Tibial artery (tissue), 4 donors: ENCODE measurements around the gene BZW1.

Experiments used
- DNase-seq, 2 donors: peaks; one replicate each; pipeline ENCODE4 v3.0.0-alpha.2; 2019
- H3K27ac ChIP-seq, 2 donors: fragments of 200-600 bp; sonication (generic) in 1 of 2; 1 replicate in 1 of 2; 2 replicates in 1 of 2; pipeline ENCODE4 v1.5.1; 2018 to 2019; ENCODE audit warnings: mild to moderate bottlenecking in 1 of 2
- H3K27me3 ChIP-seq, 2 donors: fragments of 200-600 bp; sonication (generic) in 1 of 2; one replicate each; pipeline versions ENCODE4 v1.5.1 to v1.6.0; 2016 to 2019
- H3K36me3 ChIP-seq, 3 donors: fragments of 200-600 bp; sonication (generic) in 2 of 3; one replicate each; pipeline ENCODE4 v1.5.1; 2016 to 2019; ENCODE audit warnings: mild to moderate bottlenecking in 2 of 3
- H3K4me1 ChIP-seq, 4 donors: fragments of 200-600 bp; sonication (generic) in 2 of 4; 1 replicate in 3 of 4; 2 replicates in 1 of 4; pipeline ENCODE4 v1.5.1; 2016 to 2019
- H3K4me3 ChIP-seq, 2 donors: fragments of 200-600 bp; sonication (generic) in 1 of 2; 1 replicate in 1 of 2; 2 replicates in 1 of 2; pipeline ENCODE4 v1.5.1; 2018 to 2019; ENCODE audit warnings: mild to moderate bottlenecking in 2 of 2
- H3K9me3 ChIP-seq, 3 donors: fragments of 200-600 bp; sonication (generic) in 1 of 3; one replicate each; pipeline ENCODE4 v1.5.1; 2016 to 2019
- CTCF ChIP-seq, 2 experiments: fragments of 200-600 bp in 1 of 2; fragments of 450-650 bp in 1 of 2; IDR thresholded peaks; one replicate each; pipeline ENCODE4 v1.5.1; 2017 to 2019; ENCODE audit warnings: antibody characterized with exemption in 2 of 2, mild to moderate bottlenecking in 1 of 2, moderate library complexity in 1 of 2
- intact Hi-C: fragments of 100-400 bp; cut with DNase I; formaldehyde crosslinking; loops from one replicate; pipeline ENCODE4 v1.15.0; 2023; ENCODE audit warnings: low total_unique reads

Gene BZW1

GRCh38 chr2:200839513-200839912, 27.8 kb downstream of the BZW1 start:
- Histone ChIP-seq H3K36me3 (no peaks in the 10 kb centered on the region), H3K27me3 (no peaks in the 10 kb centered on the region), H3K4me1 (no peaks in the 10 kb centered on the region), H3K9me3 (peaks cover 0 to 12% (median 10%) of the 10 kb centered on the region in 3 donors), H3K27ac (no peak overlapping the region), H3K4me3 (no peak overlapping the region)
- intact Hi-C loops = no loop called here
- no peak for TF ChIP-seq CTCF (IDR thresholded peaks at IDR 0.05)
- no peak for DNase-seq

- DNase-seq = no peak
- intact Hi-C loops = no loop called here
- Histone ChIP-seq H3K27me3 (no peaks in the 10 kb centered on the region), H3K9me3 (no peaks in the 10 kb centered on the region), H3K4me1 (no peaks in the 10 kb centered on the region), H3K27ac (no peak overlapping the region), H3K36me3 (no peaks in the 10 kb centered on the region), H3K4me3 (no peak overlapping the region)
- no peak for TF ChIP-seq CTCF (IDR thresholded peaks at IDR 0.05)
Observed at GRCh38 chr2:200843993-200844948, 32.6 kb downstream of the BZW1 start.

GRCh38 chr2:200845194-200845593, 33.5 kb downstream of the BZW1 start:
- TF ChIP-seq CTCF (IDR thresholded peaks at IDR 0.05) = no peak
- Histone ChIP-seq H3K4me1 (no peaks in the 10 kb centered on the region), H3K27me3 (no peaks in the 10 kb centered on the region), H3K4me3 (no peak overlapping the region), H3K36me3 (peaks cover 0 to 2% (median under 1%) of the 10 kb centered on the region in 3 donors), H3K27ac (no peak overlapping the region), H3K9me3 (no peaks in the 10 kb centered on the region)
- intact Hi-C loops = no loop called here
- DNase-seq = no peak

GRCh38 chr2:200845669-200846325, 34.1 kb downstream of the BZW1 start:
- TF ChIP-seq CTCF (IDR thresholded peaks at IDR 0.05) = no peak
- Histone ChIP-seq H3K27ac (no peak overlapping the region), H3K27me3 (no peaks in the 10 kb centered on the region), H3K4me1 (no peaks in the 10 kb centered on the region), H3K9me3 (no peaks in the 10 kb centered on the region), H3K36me3 (peaks cover 3 to 8% (median 7%) of the 10 kb centered on the region in 3 donors), H3K4me3 (no peak overlapping the region)
- no peak for DNase-seq
- intact Hi-C loops = no loop called here

- Histone ChIP-seq H3K27me3 (no peaks in the 10 kb centered on the region), H3K36me3 (peaks cover 18 to 22% (median 21%) of the 10 kb centered on the region in 3 donors), H3K4me1 (no peaks in the 10 kb centered on the region), H3K9me3 (no peaks in the 10 kb centered on the region), H3K4me3 (no peak overlapping the region), H3K27ac (no peak overlapping the region)
- DNase-seq = no peak
- intact Hi-C loops = no loop called here
- TF ChIP-seq CTCF (IDR thresholded peaks at IDR 0.05) = no peak
Observed at GRCh38 chr2:200847269-200847668, 35.6 kb downstream of the BZW1 start.
